K562 (cell line): ENCODE results near the gene FGFRL1. TPM values are rescaled to one million over a fixed set of nuclear protein-coding genes. Genes with fewer than 3 reads are reported as not detected.

ENCODE experiments used
- BCOR ChIP-seq: fragments of 450-650 bp; IDR thresholded peaks from 2 replicates; pipeline ENCODE4 v1.6.1; 2016
- DEAF1 ChIP-seq: fragments of 450-650 bp; formaldehyde crosslinking; IDR thresholded peaks from 2 replicates; pipeline ENCODE4 v1.4.0; 2020; ENCODE audit warnings: mild to moderate bottlenecking, moderate library complexity
- E2F6 ChIP-seq, 2 experiments: IDR thresholded peaks; 2 replicates each; pipeline ENCODE4 v1.6.1; 2011; ENCODE audit warnings: borderline replicate concordance in 1 of 2, control low read depth in 1 of 2, low read depth in 1 of 2, low read length in 1 of 2, mild to moderate bottlenecking in 1 of 2, mixed read lengths in 1 of 2, moderate library complexity in 1 of 2; ENCODE audit not compliant: insufficient read depth in 1 of 2, insufficient read length in 1 of 2, poor library complexity in 1 of 2, severe bottlenecking in 1 of 2; ENCODE audit errors: extremely low read depth in 1 of 2
- HNRNPLL ChIP-seq: fragments of 200-400 bp; formaldehyde crosslinking; IDR thresholded peaks from 2 replicates; pipeline ENCODE4 v1.6.1; 2017; ENCODE audit warnings: low read length, low read depth, mild to moderate bottlenecking; ENCODE audit not compliant: poor library complexity, severe bottlenecking
- KDM4B ChIP-seq, 2 experiments: fragments of 450-650 bp in 1 of 2; sonication (generic) in 1 of 2; IDR thresholded peaks; 2 replicates each; pipeline ENCODE4 v1.6.1; 2016 to 2017; ENCODE audit warnings: borderline replicate concordance in 2 of 2, antibody characterized with exemption in 1 of 2, low read depth in 1 of 2, mild to moderate bottlenecking in 1 of 2
- MAX ChIP-seq: sonication (generic); formaldehyde crosslinking; IDR thresholded peaks from 2 replicates; pipeline ENCODE4 v1.9.0; 2022; ENCODE audit warnings: mild to moderate bottlenecking, missing genetic modification reagents
- PHF8 ChIP-seq: fragments of 200-600 bp; sonication (generic); IDR thresholded peaks from 2 replicates; pipeline ENCODE4 v1.6.1; 2012; ENCODE audit warnings: mixed run types, mild to moderate bottlenecking, inconsistent platforms, low read length, moderate library complexity, borderline replicate concordance
- PKNOX1 ChIP-seq: fragments of 450-650 bp; IDR thresholded peaks from 2 replicates; pipeline ENCODE4 v1.6.1; 2016
- STAT6 ChIP-seq: sonication (generic); formaldehyde crosslinking; IDR thresholded peaks from 2 replicates; pipeline ENCODE4 v1.8.1; 2023; ENCODE audit warnings: mild to moderate bottlenecking, missing genetic modification reagents
- TAF1 ChIP-seq: IDR thresholded peaks from 2 replicates; pipeline ENCODE4 v1.6.1; 2011; ENCODE audit warnings: mild to moderate bottlenecking, low read length, moderate library complexity; ENCODE audit not compliant: insufficient read depth, control insufficient read depth, severe bottlenecking; ENCODE audit errors: extremely low read depth
- TRIM28 ChIP-seq: fragments of 450-650 bp; IDR thresholded peaks from 2 replicates; pipeline ENCODE4 v1.6.1; 2017
- VEZF1 ChIP-seq: fragments of 200-800 bp; sonication (Bioruptor generic); IDR thresholded peaks from 2 replicates; pipeline ENCODE4 v1.6.1; 2017; ENCODE audit warnings: missing genetic modification characterization, missing compliant biosample characterization
- YY1 ChIP-seq, 3 experiments: IDR thresholded peaks; 2 replicates each; pipeline ENCODE4 v1.6.1; 2011; ENCODE audit warnings: low read length in 2 of 3, mild to moderate bottlenecking in 2 of 3, moderate library complexity in 2 of 3, borderline replicate concordance in 1 of 3, control low read depth in 1 of 3, low read depth in 1 of 3; ENCODE audit not compliant: insufficient read depth in 3 of 3, insufficient replicate concordance in 2 of 3, control insufficient read depth in 1 of 3, insufficient read length in 1 of 3; ENCODE audit errors: extremely low read depth in 1 of 3
- polyA plus RNA-seq, 8 experiments: library from polyadenylated mRNA; depleted of rRNA in 4 of 8; stranded (reverse) in 5 of 8; unstranded in 3 of 8; fragments of >200 nt; fragmentation: Nextera tagmentation in 2 of 8; fragmentation: Illumina TruSeq in 1 of 8; extraction: Ambion mirVana in 2 of 8; extraction: Trizol in 1 of 8; gene quantifications; 2 replicates each; pipeline versions ENCODE4 v1.2.1 to v1.2.3, GENCODE V29; 2011 to 2014; ENCODE audit warnings: inconsistent platforms in 1 of 8, missing spikeins in 1 of 8
- total RNA-seq, 7 experiments: library from RNA; depleted of rRNA in 6 of 7; stranded (reverse); fragments of >200 nt in 6 of 7; fragmentation: Illumina TruSeq in 2 of 7; extraction: Trizol in 2 of 7; gene quantifications; 2 replicates each; pipeline versions ENCODE4 v1.2.1 to v1.2.3, GENCODE V29; 2011 to 2021; ENCODE audit warnings: low replicate concordance in 1 of 7

Gene FGFRL1
- total and polyA plus RNA-seq, 9 of the 15 experiments (the other 6 are each of a cell fraction or from before 2014, with no cell fraction given): 0.34 to 49.9 (median 14.6) TPM

- no peak for TF ChIP-seq STAT6
- 0 out of 4 replicates have a peak, but pooled peaks of 1 of the 2 experiments have one; percentile 50 for TF ChIP-seq KDM4B (IDR thresholded peaks at IDR 0.05; ENCODE audit: borderline replicate concordance in 2 of 2, low read depth in 1 of 2)
- TF ChIP-seq MAX (CRISPR knock-in tag): peak; percentile 58
- no peak for TF ChIP-seq PKNOX1
- TF ChIP-seq TRIM28: peak; percentile 87; the same call in 1 of the 2 replicates
- no peak for TF ChIP-seq DEAF1 (CRISPR knock-in tag)
- TF ChIP-seq TAF1: no peak
- TF ChIP-seq HNRNPLL: peak; percentile 96
- no peak for TF ChIP-seq BCOR
- peak; percentile 16 to 50 for TF ChIP-seq E2F6 (IDR thresholded peaks at IDR 0.05; ENCODE audit: borderline replicate concordance in 1 of 2, extremely low read depth in 1 of 2, insufficient read depth in 1 of 2, insufficient read length in 1 of 2, low read depth in 1 of 2, low read length in 1 of 2, poor library complexity in 1 of 2, severe bottlenecking in 1 of 2)
- peak; percentile 21; the same call in 1 of the 2 replicates for TF ChIP-seq PHF8
- TF ChIP-seq VEZF1: peak; percentile 97
- peak in 2 of 3 experiments; percentile 52 to 79 for TF ChIP-seq YY1 (IDR thresholded peaks at IDR 0.05; ENCODE audit: borderline replicate concordance in 1 of 3, control insufficient read depth in 1 of 3, extremely low read depth in 1 of 3, insufficient read depth in 3 of 3, insufficient read length in 1 of 3, insufficient replicate concordance in 2 of 3, low read depth in 1 of 3, low read length in 2 of 3)
Observed at GRCh38 chr4:1012034-1012739, 761 bp downstream of the FGFRL1 start (continued).
